ENCODE results near the gene HELZ2. TPM values are rescaled to one million over a fixed set of nuclear protein-coding genes. Genes with fewer than 3 reads are reported as not detected.

HELZ2 gene
- total RNA-seq, 4 donors from 2014 or later = 3.5 to 41.9 (median 22.1) TPM

DNA sequence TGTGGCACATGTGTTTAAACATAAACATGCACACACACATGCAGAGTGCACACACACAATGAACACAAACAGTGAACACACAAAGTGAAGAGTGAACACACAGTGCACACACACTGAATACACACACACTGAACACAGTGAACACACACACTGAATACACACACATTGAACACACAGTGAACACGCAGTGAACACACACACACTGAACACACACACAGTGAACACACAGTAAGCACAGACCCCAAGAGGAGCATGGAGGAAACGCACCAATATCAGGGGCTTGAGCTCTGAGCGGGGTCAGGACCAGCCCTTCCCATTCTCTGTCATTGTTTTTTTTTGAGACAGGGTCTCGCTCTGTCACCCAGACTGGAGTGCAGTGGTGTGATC lies 17.1 kb upstream of the HELZ2 start:
- Histone ChIP-seq H3K27ac (no peak overlapping the region), H3K4me3 (no peak overlapping the region), H3K9me3 (no peaks in the 10 kb centered on the region), H3K4me1 (no peaks in the 10 kb centered on the region), H3K27me3 (no peaks in the 10 kb centered on the region), H3K36me3 (no peaks in the 10 kb centered on the region)
- TF ChIP-seq, protein P1, sequence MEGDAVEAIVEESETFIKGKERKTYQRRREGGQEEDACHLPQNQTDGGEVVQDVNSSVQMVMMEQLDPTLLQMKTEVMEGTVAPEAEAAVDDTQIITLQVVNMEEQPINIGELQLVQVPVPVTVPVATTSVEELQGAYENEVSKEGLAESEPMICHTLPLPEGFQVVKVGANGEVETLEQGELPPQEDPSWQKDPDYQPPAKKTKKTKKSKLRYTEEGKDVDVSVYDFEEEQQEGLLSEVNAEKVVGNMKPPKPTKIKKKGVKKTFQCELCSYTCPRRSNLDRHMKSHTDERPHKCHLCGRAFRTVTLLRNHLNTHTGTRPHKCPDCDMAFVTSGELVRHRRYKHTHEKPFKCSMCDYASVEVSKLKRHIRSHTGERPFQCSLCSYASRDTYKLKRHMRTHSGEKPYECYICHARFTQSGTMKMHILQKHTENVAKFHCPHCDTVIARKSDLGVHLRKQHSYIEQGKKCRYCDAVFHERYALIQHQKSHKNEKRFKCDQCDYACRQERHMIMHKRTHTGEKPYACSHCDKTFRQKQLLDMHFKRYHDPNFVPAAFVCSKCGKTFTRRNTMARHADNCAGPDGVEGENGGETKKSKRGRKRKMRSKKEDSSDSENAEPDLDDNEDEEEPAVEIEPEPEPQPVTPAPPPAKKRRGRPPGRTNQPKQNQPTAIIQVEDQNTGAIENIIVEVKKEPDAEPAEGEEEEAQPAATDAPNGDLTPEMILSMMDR (IDR thresholded peaks at IDR 0.05) = no peak
- no peak for TF ChIP-seq POLR2A (IDR thresholded peaks at IDR 0.05)
- intact Hi-C loops (cut with DNase I; ENCODE audit: low total_unique reads) = no loop called here
- DNase-seq = no peak

DNA sequence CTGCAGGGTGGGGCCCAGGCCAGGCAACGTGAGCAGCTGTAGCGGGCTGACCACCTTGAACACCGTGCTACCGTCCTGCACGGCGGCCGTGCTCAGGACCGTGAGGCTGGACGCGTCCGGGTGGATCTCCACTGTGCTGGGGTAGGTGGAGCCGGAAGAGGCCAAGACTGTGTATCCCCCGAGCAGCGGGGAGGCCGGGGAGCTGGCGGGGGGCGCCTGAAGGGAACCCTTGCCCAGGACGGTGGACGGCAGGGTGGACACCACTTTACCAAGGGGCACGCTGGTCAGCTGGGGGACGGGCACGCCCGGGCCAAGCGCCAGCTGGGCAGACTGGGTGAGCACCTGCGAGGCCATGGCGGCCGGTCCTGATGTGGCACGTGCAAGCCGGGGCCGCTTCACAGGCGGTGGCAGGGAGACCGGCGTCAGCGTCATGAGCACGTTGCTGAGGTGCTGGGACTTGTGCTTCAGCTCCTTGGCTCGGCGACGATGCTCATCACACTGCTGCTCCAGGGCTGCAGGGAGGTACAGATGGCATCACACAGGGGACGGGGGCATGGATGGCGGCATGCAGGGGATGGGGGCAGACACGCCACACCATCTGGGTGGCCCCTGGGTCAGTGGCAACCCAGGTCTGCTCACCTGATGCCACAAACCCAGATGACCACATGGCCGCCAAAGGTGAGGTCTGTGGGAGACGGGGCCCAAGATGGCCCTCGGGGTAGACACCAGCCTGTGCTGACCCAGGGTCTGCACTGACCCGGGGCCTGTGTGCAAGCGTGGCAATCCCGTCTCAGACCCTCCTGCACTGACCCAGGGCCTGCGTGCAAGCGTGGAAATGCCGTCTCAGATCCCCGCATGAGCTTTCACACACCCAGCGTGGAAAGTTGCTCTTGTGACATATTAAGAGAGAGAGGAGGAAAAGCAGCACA lies 16.4 kb upstream of the HELZ2 start:
- H3K36me3 ChIP-seq = no peaks in the 10 kb centered on the region
- intact Hi-C loops (cut with DNase I; ENCODE audit: low total_unique reads) = no loop called here
- no peak overlapping the region for H3K4me3 ChIP-seq
- TF ChIP-seq POLR2A (IDR thresholded peaks at IDR 0.05) = no peak
- TF ChIP-seq, protein P1 (IDR thresholded peaks at IDR 0.05) = no peak
- DNase-seq = no peak
- no peaks in the 10 kb centered on the region for H3K27me3 ChIP-seq
- H3K9me3 ChIP-seq = no peaks in the 10 kb centered on the region
- H3K27ac ChIP-seq = no peak overlapping the region
- H3K4me1 ChIP-seq = no peaks in the 10 kb centered on the region

DNA sequence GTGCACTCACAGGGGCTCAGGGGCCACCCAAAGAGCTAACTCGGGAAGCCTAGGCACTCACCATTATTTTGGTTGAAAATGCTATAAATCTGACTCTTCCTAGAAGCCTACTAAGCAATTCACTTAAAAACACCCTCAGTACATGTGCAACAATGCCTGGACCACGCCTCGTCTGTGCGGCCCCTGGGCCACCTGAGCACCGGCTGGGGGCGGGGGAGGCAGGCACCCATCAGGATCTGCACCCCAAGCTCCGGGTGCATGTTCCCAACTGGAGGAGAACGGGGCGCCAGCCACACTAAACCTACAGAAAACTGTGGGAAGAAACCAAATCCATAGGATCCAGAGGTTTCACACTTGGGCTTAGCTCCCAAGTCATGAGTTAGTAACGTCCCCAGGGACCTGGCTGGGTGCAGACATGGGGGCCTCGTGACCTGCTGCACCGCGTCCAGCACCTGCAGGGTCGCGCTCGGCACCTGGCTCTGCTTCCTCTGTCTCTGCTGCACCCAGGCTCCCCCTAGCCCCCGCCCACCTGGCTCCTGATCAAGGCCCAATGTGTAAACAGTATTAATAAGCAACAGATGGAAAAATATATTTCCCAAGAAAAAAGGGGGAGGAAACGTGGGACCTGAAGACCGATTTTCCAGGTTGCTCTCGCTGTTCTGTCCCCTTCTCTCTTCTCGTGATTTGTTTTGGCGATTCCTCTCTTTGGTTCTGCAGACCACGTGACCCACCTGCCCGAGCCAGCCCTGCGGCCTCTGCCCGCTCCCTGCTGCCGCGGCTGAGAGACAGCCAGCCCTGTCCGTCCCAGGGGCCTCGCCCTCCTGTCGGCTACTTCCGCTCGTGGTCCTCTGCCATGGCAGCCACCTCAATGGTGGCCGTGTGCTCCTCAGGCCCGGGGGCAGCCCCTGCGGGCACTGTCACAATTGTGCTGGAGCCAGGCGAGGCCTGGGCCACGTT lies 15.5 kb upstream of the HELZ2 start:
- intact Hi-C loops (cut with DNase I; ENCODE audit: low total_unique reads) = no loop called here
- no peaks in the 10 kb centered on the region for H3K4me1 ChIP-seq
- H3K27ac ChIP-seq = no peak overlapping the region
- no peak for TF ChIP-seq POLR2A (IDR thresholded peaks at IDR 0.05)
- TF ChIP-seq, protein P1 (IDR thresholded peaks at IDR 0.05) = no peak
- no peak for DNase-seq
- H3K27me3 ChIP-seq = no peaks in the 10 kb centered on the region
- H3K4me3 ChIP-seq = no peak overlapping the region
- H3K9me3 ChIP-seq = no peaks in the 10 kb centered on the region
- H3K36me3 ChIP-seq = no peaks in the 10 kb centered on the region

DNA sequence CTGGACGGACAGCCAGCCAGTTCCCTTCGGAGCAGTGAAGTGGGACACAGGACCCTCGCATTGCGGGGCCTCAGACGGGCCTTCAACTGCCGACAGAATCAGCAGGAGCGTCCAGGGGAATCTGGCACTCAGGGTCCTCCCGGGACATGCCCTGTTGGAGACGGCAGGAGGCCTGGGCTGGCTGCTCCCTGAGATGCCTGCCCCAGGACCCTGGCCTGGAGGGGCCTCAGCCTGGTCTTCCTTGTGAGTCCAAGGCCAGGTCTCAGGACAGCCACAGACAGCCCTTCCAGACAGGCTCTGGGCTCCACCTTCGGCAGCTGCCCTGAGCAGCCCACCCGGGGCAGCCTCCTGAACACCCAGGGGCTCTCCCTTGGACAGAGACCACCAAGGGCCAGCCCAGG lies 14.6 kb upstream of the HELZ2 start:
- H3K27me3 ChIP-seq = no peaks in the 10 kb centered on the region
- intact Hi-C loops (cut with DNase I; ENCODE audit: low total_unique reads) = no loop called here
- TF ChIP-seq POLR2A (IDR thresholded peaks at IDR 0.05) = no peak
- TF ChIP-seq, protein P1 (IDR thresholded peaks at IDR 0.05) = no peak
- no peaks in the 10 kb centered on the region for H3K9me3 ChIP-seq
- no peaks in the 10 kb centered on the region for H3K4me1 ChIP-seq
- H3K36me3 ChIP-seq = no peaks in the 10 kb centered on the region
- H3K4me3 ChIP-seq = no peak overlapping the region
- H3K27ac ChIP-seq = no peak overlapping the region
- DNase-seq = no peak
